NOMO-1 treated with DMSO at 0.1 percent for 48 hours (cell line): Measurements from ENCODE around the gene C15orf40.

Source experiments
- DNase-seq: peaks from one replicate; lab custom pipeline; 2025; ENCODE audit not compliant: unreplicated experiment; lab: John Stamatoyannopoulos, UW

C15orf40 gene

DNA sequence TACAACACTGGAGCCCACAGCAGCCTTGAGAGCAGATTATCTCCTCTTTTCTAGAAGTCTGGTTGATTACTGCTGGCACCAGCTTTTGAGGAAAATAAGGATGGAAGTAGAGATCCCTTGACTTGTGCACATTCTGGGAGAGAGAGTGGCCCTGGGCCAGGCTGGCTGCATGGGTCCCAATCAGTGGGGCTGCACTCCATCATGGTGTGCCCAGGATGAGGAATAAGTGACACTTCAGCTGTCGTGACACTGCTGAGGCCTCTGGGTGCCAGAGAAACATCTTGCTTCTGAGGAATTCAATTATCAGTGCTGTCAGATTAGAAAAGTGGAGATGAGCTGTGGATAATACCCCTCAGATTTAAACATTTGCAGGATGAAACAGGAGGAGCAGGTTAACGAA lies 16.4 kb downstream of the C15orf40 start:
- DNase-seq = no peak

DNA sequence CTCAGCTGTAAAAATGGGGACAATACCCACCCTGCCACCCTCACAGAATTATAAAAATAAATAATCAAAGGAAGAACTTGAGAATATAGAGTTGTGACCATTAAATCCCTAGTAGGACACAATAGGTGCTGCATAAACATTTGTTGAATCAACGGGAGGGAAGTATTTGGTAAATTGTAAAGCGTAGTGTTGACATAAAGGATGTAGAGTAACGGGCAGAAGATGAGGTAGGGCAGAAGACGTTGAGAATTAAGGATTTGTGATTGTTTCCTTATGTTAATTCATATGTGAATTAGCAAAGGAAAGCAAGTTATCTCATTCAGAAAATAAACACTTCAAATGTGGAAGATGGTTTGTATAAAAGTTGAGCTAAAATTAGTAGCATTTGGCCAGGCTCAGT lies 18.3 kb downstream of the C15orf40 start:
- DNase-seq = no peak

DNA sequence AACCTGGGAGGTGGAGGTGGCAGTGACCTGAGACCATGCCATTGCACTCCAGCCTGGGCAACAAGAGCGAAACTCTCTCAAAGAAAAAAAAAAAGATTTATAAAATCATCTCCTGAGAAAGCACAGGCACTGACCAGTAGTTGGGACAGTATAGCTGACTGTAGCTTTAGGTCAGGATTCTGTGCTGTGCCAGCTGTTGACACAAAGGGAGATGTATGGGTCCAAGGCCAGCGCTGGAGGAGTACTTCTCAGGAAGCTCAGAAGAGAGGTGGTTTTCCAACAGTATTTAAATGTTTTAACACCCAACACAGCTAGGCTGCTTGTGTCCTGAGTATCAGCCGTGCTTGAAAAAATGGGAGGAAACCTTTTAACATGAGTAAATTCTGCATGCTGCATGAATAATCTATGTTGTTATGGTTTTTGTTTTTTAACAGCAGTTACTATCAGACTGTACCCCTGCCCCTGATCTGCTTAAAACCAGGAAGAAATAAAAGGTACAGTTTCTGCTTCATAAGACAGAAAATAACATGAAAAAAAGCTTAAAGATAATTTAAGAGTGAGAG lies 18.9 kb downstream of the C15orf40 start:
- DNase-seq = no peak

DNA sequence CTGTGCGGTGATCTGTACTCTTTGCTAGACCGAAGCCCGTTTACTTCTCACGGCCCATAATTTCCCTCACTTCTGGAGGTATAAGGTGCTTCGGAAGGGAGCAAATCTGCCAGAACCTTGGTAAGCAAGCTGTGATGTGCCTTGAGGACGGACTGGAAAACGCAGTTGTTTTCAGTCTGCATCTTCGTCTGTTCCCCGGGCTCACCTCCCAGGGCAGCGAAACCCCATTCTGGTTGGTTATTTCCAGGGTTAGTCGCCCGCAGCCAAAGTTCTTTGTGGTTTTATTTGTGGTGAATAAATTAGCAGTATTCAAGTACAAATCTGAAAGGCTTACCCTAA lies 25.0 kb downstream of the C15orf40 start:
- DNase-seq = peak; percentile 64

DNA sequence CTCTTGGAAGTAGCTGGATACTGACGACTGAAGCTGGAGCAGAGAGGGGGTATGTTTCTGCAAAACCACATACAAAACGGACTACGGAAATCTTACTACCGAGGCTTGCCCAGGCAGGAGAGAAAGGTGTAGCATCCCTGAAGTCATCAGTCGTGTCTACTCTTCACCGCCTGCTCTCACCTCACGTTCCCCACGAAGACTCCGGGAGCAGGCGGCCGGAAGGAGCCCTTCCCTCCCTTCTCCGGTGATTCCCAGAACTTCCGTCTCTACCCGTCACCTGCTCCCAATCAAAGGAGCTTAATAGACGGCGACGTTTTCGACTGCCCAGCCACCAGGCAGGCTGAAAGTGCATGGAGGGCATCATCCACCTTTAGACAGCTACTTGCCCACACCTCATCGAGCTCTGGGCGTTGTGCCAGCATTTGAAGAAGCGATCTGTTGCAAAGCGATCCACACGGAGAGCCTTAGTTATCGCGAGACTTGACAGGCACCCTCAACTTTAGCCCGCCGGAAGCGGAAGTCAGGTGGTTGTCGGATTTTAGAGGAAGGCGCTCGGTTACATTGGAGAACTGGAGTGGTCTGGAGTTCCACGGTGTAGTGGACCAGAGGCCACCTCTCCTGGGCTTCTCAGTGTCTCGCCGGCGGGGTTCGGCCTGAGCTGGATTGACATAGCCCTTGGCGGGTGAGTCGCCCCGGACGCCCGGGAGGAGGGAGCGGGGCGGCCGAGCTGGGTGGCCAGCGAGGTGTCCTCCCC lies 25.6 kb downstream of the C15orf40 start, which contains the start of gene RAMAC:
TSS of gene RAMAC (plus strand) at position 523 of the 754 bp plus-strand sequence. CDS start 2,809 bp downstream, outside the sequence.
- peak; percentile 97 for DNase-seq

DNA sequence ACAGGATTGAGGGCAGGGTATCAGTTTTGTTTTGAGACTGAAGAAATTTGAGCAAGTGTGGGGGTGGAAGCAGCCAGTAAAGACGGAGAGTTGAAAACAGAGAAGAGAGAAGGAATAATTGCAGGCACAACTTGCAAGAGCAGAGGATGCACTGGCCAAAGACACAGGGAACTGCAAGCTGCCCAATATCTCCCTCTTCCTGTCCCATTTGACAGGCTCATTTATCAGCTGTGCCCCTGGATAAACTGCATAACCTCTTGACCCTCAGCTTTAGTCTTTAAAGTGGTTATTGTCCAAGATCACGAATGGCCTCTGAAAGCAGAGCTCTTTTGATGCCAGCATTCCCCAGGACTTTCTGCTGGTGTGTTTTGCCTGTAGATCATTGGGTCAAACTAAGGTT lies 30.5 kb downstream of the C15orf40 start:
- DNase-seq = no peak

DNA sequence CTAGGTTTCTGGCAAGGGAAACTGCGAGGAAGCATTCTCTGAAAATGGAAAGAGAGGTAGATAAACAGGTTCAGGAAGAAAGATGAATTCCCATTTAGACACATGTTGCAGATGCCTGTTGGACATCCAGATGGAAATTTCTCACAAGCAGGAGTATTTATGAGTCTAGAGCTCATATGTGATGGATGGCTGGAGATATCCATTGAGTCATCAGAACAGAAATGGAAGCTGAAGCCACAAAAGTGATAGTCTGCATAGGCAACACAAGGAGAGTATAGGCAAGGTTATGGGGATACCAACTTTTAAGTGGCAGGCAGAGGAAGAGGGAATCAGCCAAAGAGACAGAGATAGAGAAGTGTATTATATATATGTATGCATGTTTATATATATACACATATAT lies 31.7 kb downstream of the C15orf40 start:
- DNase-seq = no peak

DNA sequence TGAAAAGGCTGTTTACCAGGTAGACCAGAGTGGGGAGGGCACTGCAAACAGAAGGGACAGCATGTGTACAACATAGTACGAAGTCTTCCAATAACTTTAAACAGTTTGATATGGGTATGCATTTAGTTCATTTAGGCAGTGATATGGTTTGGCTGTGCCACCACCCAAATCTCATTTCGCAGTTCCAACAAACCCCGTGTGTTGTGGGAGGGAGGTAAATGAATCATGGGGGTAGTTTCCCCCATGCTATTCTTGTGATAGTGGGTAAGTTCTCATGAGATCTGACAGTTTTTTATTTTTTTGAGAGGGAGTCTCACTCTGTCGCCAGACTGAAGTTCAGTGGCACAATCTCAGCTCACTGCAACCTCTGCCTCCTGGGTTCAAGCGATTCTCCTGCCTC lies 33.0 kb downstream of the C15orf40 start:
- no peak for DNase-seq

DNA sequence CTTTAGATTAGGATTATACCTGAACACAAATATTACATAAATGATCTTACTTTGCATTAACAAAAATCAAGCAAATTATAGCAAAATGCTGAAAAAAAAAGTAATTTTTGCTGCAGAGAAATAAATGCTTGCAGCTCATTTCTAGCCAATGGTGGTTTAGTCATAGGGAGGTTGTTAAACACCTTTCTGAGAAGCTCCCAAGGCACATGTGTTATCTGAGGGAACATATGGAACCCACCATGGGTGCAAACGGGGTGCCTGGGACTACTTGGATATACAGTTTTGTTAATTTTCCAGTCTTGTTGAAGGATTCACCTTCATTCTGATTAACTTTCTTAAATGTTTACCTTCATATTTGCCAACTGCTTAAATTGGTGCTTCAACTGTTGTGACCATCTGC lies 34.4 kb downstream of the C15orf40 start:
- no peak for DNase-seq

DNA sequence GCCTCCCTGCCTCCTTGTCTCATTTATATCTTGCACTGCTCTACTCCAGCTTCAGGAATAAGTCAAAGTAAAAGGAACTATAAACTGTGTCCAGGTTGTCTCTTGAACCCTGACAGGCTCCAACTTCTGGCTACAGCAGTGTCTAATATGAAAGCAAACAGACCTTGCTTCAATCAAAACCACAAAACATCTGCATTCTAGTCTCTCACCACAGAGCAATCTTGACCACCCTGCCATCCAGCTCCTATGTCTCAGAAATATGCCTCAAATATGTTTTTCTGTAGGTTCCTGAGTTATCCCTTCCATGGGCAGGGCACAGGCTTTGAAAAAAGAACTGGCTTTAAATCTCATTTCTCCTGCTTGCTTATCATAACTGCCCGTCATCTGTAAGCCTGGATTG lies 38.4 kb downstream of the C15orf40 start:
- no peak for DNase-seq

DNA sequence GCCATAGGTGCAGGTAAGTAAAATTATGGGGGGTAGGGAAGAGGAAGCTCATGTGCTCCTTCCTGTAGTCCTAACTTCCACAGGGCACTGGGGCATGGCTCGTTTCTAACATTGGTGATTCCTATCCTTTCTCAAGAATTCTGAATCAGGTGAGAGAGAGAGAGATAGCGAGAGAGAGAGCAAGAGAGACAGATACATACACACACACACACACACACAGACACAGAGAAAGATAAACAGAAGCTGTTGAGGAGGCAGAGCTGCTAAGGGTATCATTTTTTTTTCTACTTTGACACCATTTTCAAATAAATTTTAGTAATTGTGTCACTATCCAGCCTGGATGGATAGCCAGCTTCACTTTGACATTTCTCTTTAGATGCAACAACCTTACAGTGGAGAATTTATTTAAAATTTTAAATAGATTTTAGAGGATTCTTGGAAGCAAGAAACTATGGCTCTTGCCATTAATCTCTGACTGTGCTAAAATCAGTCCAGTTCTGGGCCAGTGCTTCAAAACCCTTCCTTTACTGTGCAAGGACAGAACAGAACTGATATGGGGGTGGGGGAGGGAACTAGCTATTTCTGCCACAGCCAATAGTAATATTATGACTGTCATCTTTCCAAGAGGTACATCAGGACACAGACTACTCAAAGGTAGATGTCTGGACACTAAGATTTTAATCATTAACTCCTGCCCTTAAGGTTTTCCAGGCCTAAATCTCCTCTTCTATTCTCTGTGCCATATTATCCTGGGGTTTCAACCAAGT lies 40.0 kb downstream of the C15orf40 start:
- DNase-seq = no peak

DNA sequence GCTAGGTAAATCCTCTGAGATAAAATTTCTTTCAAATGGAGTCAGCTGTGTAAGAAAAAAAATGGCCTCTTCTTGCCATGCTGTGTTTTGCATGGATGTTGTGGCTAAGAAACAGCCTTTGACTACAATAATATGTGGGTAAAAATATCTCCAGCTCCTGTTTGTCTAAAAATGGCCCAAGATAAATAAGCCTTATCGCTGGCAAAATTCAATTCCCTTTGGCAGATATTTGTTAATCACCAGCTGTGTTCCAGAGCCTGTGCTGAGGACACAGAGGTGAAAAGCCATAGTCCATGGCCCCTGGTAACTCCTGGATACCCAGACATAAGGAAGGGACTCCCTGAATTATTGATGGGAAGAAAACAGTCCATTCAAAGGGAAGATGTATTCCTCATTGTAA lies 40.7 kb downstream of the C15orf40 start:
- no peak for DNase-seq

DNA sequence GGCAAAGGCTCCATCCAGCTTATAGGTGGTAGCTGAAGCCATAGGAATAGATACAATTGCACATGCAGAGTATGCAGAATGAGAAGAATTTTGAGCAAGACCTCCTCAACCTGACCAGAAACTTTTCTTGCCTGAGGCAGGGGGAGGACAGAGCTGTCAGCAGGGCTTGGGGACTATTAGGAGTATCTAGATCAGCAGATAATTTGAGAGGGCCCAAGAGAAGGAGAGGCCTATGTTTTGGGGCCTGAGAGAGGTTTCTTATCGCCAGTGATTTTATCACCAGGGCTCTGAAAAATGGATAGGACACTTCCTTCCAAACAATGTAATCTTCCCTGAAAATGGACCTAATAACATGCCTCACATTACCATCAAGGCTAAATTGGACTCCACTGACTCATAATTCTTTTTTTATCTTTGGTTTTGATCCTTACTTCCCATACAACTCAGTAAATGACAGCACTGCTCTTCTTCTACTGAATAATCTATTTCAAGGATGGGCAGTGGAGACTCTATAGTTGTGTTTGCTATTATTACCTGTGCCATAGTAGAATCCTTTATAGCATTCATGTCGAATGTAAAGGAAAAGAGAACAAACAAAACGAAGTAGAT lies 41.3 kb downstream of the C15orf40 start:
- no peak for DNase-seq

DNA sequence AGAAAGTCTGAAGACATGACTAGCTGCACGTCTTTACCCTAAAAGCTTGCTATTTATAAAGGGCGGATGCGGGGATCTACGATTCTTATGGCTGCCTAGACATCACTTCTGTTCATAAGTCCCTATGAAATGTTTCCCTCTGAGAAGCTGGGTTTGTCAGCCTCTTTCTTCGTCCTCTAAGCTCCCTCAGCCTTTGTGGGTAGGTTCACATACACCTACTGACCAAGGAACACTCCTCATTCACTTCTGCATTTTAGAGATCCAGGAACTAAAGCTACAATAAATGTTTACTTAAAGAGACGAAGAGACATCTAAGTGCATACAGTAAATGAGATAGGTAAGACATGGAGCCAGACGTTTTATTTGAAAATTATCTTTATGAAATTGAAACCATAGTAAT lies 42.1 kb downstream of the C15orf40 start:
- DNase-seq = peak; percentile 45

DNA sequence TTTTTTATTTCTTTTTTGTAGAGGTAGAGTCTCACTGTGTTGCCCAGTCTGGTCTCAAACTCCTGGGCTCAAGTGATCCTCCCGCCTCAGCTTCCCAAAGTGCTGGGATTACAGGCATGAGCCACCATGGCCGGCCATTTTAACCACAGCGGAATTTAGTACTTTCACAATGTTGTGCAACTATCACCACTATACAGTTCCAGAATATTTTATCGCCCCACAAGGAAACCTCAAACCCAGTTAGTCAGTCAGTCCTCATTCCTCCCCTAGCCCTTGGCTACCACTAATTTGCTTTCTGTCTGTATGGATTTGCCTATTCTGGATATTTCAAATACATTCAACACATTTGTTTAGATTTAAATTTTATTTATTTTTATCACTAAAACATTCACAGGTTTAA lies 43.4 kb downstream of the C15orf40 start:
- DNase-seq = peak; percentile 88

DNA sequence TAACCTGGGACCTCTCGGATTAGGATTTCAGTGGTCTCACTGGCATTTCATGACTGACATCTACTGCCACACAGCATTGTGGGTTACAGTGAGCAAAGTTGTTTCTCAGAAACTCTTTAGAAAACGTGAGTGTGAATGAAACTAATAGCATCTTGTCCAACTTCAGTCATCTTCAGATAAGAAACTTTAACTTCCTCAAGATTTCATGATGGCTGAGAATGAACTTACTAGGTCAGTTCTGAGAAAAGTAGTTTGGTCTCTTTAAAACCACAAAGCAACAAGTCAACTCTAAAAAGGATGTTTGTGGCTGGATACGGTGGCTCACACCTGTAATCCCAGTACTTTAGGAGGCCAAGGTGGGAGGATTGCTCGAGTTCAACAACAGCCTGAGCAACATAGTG lies 44.8 kb downstream of the C15orf40 start:
- peak; percentile 17 for DNase-seq

DNA sequence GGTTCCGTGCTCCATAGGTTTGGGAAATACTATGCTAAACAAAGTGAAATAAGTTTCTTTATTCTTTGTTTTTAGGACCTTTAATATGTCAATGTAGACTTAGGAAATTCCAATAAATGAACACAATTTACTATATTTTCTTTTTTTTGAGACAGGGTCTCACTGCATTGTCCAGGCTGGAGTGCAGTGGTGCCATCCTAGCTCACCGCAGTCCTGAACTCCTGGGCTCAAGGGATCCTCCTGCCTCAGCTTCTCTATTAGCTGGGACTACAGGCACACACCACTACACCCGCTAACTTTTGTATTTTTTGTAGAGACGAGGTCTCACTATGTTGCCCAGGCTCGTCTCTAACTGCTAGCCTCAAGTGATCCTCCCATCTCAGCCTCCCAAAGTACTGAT lies 46.5 kb downstream of the C15orf40 start:
- no peak for DNase-seq

DNA sequence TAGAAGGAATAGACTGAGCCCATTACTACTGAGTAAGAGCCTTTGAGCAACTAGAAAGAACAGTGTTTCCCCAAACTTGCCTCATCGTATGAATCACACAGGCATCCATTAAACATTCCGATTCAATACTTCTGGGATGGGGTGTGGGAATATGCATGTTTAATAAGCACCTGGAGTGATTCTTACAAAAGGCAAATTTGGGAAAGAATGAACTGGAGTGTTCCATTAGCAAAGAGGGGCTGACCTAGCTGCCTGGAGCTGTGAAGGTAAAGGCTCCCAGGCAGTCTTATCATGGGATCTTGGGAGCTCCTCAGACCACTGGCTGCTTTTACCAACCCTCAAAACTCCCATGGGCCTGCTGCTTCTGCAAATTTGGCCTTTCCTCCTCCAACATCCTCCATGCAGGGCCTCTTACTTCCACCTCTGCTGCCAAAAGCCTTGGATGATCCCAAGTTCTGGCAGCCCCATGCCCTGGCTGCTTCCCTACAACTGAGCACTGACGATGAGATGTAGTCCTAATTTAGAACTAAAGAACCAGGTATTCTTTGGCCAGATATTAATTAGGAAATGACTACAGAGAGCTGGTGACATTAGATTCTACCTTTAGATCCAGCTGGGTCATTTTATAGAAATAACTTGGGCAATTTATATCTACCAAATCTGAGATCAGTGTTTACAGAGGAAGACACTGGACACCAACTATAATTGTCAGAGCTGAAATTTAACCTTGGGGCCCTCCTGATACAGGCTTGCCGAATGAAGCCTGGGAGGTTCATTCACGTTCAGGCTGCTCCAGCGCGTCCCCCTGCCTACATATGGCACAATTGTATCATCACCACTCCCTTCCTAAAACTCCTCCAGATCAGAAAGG lies 47.7 kb downstream of the C15orf40 start:
- DNase-seq = no peak

DNA sequence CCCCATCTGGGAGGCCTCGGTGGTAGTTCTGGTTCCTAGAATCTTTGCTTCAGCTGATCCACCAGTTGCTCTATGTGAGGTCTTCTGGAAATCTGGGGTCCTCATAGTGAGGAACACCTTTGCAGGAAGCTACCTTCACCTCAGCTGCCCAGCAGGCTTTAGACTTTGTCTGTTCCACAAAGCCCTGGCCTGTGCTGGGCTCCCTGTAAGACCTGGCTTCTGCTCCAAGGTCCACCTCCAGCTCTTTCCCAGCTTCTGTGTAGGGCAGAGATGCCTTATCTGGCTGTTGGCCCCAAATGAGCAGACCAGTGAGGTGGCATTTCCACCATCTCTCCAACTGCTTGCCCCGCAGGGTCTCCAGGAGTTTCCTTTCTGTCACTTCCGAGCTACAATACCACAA lies 50.7 kb downstream of the C15orf40 start:
- DNase-seq = no peak

DNA sequence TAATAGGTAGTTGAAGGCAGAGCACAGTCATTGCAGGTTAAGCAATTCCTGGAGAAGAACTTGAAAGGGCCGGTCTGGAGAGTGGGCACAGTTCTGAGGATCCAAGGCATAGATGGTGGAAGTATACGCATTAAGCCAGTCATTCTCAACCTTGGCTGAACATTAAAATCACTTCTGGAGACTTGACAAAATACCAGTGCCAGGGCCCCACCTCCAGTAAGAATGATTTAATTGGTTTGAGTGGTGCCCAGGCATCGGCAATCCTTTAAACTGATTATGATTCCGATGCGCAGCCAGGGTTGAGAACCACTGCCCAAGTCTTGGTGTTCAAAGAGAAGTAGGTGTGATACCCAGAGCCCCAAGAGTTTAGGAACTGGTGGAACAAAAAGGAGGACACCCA lies 52.0 kb downstream of the C15orf40 start:
- DNase-seq = no peak

DNA sequence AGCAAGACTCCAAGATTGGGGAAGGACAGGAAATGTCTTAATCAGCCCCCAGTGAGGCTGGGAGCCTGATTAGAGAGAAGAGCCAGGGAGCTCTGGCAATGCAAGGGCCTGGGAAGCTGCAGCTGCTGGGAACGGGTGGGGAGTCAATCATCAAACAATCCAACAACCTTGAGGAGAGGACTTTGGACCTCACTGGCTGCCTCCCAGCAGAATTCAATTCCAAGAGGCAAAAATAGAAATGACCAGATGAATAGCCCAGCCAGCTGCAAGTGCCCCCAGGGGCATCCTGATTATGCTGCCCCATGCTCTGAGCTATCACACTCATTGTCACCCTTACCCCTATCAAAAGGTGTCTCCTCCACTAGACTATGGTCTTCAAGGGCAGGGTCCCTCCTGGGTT lies 52.8 kb downstream of the C15orf40 start:
- DNase-seq = no peak
